WTC11 (cell line): Measurements from ENCODE around the gene BCORL1. TPM values are rescaled to one million over a fixed set of nuclear protein-coding genes. Genes with fewer than 3 reads are reported as not detected.
A peak's percentile ranks its signal among the peaks of the same experiment; 100 is the strongest.

Experiments used
- ATAC-seq: fragments of 200-7000 bp; cut with Tn5 transposase; 2 replicates; pipeline ENCODE4 v1.10.0; 2021; ENCODE audit warnings: mild to moderate bottlenecking, moderate library complexity
- CTCF ChIA-PET: fragments of 300-600 bp; sonication (Branson Sonifier 250); formaldehyde crosslinking; loops from one replicate; lab custom pipeline; 2021; ENCODE audit warnings: antibody characterized with exemption; lab: Charles Lee
- POLR2A ChIA-PET: fragments of 350-600 bp; sonication (Branson Sonifier 250); formaldehyde crosslinking; loops from one replicate; lab custom pipeline; 2021; ENCODE audit warnings: antibody characterized with exemption; lab: Charles Lee
- DNase-seq: peaks from one replicate; pipeline ENCODE4 v3.0.0; 2021; ENCODE audit warnings: low spot score
- H3K27ac Mint-ChIP-seq: 2 replicates; pipeline ENCODE4 v1.8.0; 2021; ENCODE audit warnings: mixed read lengths
- H3K27me3 Mint-ChIP-seq: 2 replicates; pipeline ENCODE4 v1.8.0; 2021; ENCODE audit warnings: low read depth, mild to moderate bottlenecking, moderate library complexity, mixed read lengths
- H3K36me3 Mint-ChIP-seq: 2 replicates; pipeline ENCODE4 v1.8.0; 2021; ENCODE audit warnings: mixed read lengths
- H3K4me1 Mint-ChIP-seq: 2 replicates; pipeline ENCODE4 v1.8.0; 2022; ENCODE audit warnings: mixed read lengths
- H3K4me3 Mint-ChIP-seq: 2 replicates; pipeline ENCODE4 v1.8.0; 2021; ENCODE audit warnings: mild to moderate bottlenecking, moderate library complexity, mixed read lengths
- H3K9me3 Mint-ChIP-seq: 2 replicates; pipeline ENCODE4 v1.8.0; 2021; ENCODE audit warnings: mixed read lengths
- GTF2I ChIP-seq: fragments of 250-450 bp; sonication (Bioruptor Pico); conservative IDR thresholded peaks from 2 replicates; pipeline ENCODE4 v1.4.0; 2021; ENCODE audit warnings: mild to moderate bottlenecking
- JUN ChIP-seq: sonication (generic); formaldehyde crosslinking; IDR thresholded peaks from 2 replicates; pipeline ENCODE4 v1.8.0; 2023; ENCODE audit warnings: mild to moderate bottlenecking, missing genetic modification reagents
- MXD4 ChIP-seq: fragments of 250-450 bp; sonication (Bioruptor Pico); IDR thresholded peaks from 2 replicates; pipeline ENCODE4 v1.8.0; 2021; ENCODE audit warnings: mild to moderate bottlenecking, moderate library complexity, borderline replicate concordance
- RELA ChIP-seq: sonication (generic); formaldehyde crosslinking; IDR thresholded peaks from 2 replicates; pipeline ENCODE4 v1.8.1; 2022; ENCODE audit warnings: missing genetic modification reagents, mild to moderate bottlenecking, borderline replicate concordance
- TEAD1 ChIP-seq: sonication (generic); formaldehyde crosslinking; IDR thresholded peaks from 2 replicates; pipeline ENCODE4 v1.8.0; 2022; ENCODE audit warnings: mild to moderate bottlenecking, missing genetic modification reagents
- ZBTB21 ChIP-seq: sonication (generic); formaldehyde crosslinking; IDR thresholded peaks from 2 replicates; pipeline ENCODE4 v1.8.1; 2023; ENCODE audit warnings: mild to moderate bottlenecking, missing genetic modification reagents, borderline replicate concordance
- ZNF121 ChIP-seq: sonication (generic); formaldehyde crosslinking; IDR thresholded peaks from 2 replicates; pipeline ENCODE4 v1.8.0; 2023; ENCODE audit warnings: missing genetic modification reagents
- ZNF138 ChIP-seq: sonication (generic); formaldehyde crosslinking; conservative IDR thresholded peaks from 2 replicates; pipeline ENCODE4 v1.8.1; 2022; ENCODE audit warnings: mild to moderate bottlenecking, moderate library complexity, missing genetic modification reagents
- ZNF671 ChIP-seq: fragments of 250-450 bp; sonication (Bioruptor Pico); IDR thresholded peaks from 2 replicates; pipeline ENCODE4 v1.8.0; 2021; ENCODE audit warnings: mild to moderate bottlenecking
- total RNA-seq: library from RNA; stranded (reverse); gene quantifications from 3 replicates; pipeline ENCODE4 v1.2.3, GENCODE V29; 2021
- TF ChIP-seq, protein P1 (sequence below): fragments of 250-450 bp; sonication (Bioruptor Pico); IDR thresholded peaks from 2 replicates; pipeline ENCODE4 v1.9.0; 2021; ENCODE audit warnings: mild to moderate bottlenecking
- TF ChIP-seq, protein P2 (sequence below): sonication (generic); formaldehyde crosslinking; IDR thresholded peaks from 2 replicates; pipeline ENCODE4 v1.8.1; 2022; ENCODE audit warnings: missing genetic modification reagents, borderline replicate concordance
- TF ChIP-seq, protein P3 (sequence below): fragments of 250-450 bp; sonication (Bioruptor Pico); IDR thresholded peaks from 2 replicates; pipeline ENCODE4 v1.9.0; 2021; ENCODE audit warnings: mild to moderate bottlenecking
- TF ChIP-seq, protein P4 (sequence below): sonication (generic); formaldehyde crosslinking; IDR thresholded peaks from 2 replicates; pipeline ENCODE4 v1.8.0; 2022; ENCODE audit warnings: missing genetic modification reagents
- TF ChIP-seq, protein P5 (sequence below): fragments of 250-450 bp; sonication (Bioruptor Pico); IDR thresholded peaks from 2 replicates; pipeline ENCODE4 v1.9.0; 2021; ENCODE audit warnings: mild to moderate bottlenecking, borderline replicate concordance
- TF ChIP-seq, protein P6 (sequence below): sonication (generic); formaldehyde crosslinking; IDR thresholded peaks from 2 replicates; pipeline ENCODE4 v1.8.0; 2023; ENCODE audit warnings: missing genetic modification reagents
- TF ChIP-seq, protein P7 (sequence below): sonication (generic); formaldehyde crosslinking; IDR thresholded peaks from 2 replicates; pipeline ENCODE4 v1.8.1; 2022; ENCODE audit warnings: mild to moderate bottlenecking, missing genetic modification reagents, moderate library complexity, borderline replicate concordance

Gene BCORL1
- total RNA-seq, 1 experiment from 2014 or later = 12.0 TPM

DNA sequence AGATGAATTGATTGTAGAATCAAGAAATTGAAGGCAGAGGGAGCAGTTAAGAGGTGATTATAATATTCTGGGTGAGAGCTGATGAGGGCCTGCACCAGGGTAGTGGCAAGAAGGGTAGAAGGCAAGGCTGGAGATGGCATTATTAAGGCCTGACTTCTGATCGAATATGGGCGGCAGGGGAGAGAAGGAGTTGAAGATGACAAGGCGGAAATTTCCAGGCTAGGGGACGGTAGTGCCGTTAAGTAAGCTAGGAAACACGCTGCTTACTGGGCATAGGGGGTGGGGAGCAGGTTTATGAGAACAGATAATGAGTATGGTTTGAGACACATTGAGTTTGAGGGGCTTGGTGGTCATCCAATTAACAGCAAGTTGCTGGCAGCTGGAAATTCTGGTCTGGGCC lies 19.5 kb downstream of the BCORL1 start:
- 0 out of 2 replicates have a peak overlapping the region, but pooled peaks have one; percentile 15 for H3K27ac Mint-ChIP-seq

DNA sequence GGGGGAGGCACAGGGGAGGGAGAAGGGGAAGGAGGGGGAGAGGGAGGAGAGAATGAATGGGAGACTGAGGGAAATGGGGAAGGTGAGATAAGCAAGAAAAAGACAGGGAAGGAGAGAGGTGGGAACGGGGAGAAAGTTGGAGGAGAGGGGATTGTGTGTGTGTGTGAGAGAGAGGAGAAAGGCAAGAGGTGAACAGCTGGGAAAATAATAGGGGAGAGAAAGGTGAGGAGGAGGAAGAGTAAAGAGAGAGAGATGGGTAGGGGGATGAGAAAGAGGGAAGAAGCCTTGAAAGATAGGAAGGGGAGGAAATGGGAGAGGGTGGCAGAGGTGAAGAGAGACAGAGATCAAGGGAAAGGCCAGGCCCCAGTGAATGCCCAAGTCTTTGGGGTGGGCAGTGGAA lies 20.1 kb downstream of the BCORL1 start:
- no peak for DNase-seq
- Mint-ChIP-seq H3K36me3 (peaks cover 4% of the 10 kb centered on the region; the same call in 1 of the 2 replicates), H3K27ac (no peak overlapping the region), H3K4me1 (peaks cover 21% of the 10 kb centered on the region), H3K4me3 (no peak overlapping the region), H3K9me3 (no peaks in the 10 kb centered on the region), H3K27me3 (no peaks in the 10 kb centered on the region)
- ChIA-PET POLR2A (no interaction called here), CTCF (interaction anchor here (1.5 kb wide), 1 partner anchor 58 kb away, joined by 4 read pairs; no protein-coding TSS in a partner anchor)
- ATAC-seq = no peak
- TF ChIP-seq RELA (CRISPR knock-in tag) (no peak), ZNF138 (CRISPR knock-in tag) (no peak), ZNF121 (CRISPR knock-in tag) (no peak), MXD4 (CRISPR knock-in tag) (no peak), TEAD1 (CRISPR knock-in tag) (no peak), ZNF671 (CRISPR knock-in tag) (no peak), JUN (CRISPR knock-in tag) (no peak)
- TF ChIP-seq, protein P1, sequence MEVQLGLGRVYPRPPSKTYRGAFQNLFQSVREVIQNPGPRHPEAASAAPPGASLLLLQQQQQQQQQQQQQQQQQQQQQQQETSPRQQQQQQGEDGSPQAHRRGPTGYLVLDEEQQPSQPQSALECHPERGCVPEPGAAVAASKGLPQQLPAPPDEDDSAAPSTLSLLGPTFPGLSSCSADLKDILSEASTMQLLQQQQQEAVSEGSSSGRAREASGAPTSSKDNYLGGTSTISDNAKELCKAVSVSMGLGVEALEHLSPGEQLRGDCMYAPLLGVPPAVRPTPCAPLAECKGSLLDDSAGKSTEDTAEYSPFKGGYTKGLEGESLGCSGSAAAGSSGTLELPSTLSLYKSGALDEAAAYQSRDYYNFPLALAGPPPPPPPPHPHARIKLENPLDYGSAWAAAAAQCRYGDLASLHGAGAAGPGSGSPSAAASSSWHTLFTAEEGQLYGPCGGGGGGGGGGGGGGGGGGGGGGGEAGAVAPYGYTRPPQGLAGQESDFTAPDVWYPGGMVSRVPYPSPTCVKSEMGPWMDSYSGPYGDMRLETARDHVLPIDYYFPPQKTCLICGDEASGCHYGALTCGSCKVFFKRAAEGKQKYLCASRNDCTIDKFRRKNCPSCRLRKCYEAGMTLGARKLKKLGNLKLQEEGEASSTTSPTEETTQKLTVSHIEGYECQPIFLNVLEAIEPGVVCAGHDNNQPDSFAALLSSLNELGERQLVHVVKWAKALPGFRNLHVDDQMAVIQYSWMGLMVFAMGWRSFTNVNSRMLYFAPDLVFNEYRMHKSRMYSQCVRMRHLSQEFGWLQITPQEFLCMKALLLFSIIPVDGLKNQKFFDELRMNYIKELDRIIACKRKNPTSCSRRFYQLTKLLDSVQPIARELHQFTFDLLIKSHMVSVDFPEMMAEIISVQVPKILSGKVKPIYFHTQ = no peak
- TF ChIP-seq, protein P2, sequence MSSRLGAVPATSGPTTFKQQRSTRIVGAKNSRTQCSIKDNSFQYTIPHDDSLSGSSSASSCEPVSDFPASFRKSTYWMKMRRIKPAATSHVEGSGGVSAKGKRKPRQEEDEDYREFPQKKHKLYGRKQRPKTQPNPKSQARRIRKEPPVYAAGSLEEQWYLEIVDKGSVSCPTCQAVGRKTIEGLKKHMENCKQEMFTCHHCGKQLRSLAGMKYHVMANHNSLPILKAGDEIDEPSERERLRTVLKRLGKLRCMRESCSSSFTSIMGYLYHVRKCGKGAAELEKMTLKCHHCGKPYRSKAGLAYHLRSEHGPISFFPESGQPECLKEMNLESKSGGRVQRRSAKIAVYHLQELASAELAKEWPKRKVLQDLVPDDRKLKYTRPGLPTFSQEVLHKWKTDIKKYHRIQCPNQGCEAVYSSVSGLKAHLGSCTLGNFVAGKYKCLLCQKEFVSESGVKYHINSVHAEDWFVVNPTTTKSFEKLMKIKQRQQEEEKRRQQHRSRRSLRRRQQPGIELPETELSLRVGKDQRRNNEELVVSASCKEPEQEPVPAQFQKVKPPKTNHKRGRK (CRISPR knock-in tag) = no peak

More for the DNA sequence above, 19.5 kb downstream of the BCORL1 start:
- no peak for DNase-seq
- TF ChIP-seq, protein P3, sequence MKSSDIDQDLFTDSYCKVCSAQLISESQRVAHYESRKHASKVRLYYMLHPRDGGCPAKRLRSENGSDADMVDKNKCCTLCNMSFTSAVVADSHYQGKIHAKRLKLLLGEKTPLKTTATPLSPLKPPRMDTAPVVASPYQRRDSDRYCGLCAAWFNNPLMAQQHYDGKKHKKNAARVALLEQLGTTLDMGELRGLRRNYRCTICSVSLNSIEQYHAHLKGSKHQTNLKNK (CRISPR knock-in tag) = no peak
- TF ChIP-seq ZNF138 (CRISPR knock-in tag) = no peak
- TF ChIP-seq, protein P4, sequence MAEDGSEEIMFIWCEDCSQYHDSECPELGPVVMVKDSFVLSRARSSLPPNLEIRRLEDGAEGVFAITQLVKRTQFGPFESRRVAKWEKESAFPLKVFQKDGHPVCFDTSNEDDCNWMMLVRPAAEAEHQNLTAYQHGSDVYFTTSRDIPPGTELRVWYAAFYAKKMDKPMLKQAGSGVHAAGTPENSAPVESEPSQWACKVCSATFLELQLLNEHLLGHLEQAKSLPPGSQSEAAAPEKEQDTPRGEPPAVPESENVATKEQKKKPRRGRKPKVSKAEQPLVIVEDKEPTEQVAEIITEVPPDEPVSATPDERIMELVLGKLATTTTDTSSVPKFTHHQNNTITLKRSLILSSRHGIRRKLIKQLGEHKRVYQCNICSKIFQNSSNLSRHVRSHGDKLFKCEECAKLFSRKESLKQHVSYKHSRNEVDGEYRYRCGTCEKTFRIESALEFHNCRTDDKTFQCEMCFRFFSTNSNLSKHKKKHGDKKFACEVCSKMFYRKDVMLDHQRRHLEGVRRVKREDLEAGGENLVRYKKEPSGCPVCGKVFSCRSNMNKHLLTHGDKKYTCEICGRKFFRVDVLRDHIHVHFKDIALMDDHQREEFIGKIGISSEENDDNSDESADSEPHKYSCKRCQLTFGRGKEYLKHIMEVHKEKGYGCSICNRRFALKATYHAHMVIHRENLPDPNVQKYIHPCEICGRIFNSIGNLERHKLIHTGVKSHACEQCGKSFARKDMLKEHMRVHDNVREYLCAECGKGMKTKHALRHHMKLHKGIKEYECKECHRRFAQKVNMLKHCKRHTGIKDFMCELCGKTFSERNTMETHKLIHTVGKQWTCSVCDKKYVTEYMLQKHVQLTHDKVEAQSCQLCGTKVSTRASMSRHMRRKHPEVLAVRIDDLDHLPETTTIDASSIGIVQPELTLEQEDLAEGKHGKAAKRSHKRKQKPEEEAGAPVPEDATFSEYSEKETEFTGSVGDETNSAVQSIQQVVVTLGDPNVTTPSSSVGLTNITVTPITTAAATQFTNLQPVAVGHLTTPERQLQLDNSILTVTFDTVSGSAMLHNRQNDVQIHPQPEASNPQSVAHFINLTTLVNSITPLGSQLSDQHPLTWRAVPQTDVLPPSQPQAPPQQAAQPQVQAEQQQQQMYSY (CRISPR knock-in tag) = no peak
- TF ChIP-seq, protein P5, sequence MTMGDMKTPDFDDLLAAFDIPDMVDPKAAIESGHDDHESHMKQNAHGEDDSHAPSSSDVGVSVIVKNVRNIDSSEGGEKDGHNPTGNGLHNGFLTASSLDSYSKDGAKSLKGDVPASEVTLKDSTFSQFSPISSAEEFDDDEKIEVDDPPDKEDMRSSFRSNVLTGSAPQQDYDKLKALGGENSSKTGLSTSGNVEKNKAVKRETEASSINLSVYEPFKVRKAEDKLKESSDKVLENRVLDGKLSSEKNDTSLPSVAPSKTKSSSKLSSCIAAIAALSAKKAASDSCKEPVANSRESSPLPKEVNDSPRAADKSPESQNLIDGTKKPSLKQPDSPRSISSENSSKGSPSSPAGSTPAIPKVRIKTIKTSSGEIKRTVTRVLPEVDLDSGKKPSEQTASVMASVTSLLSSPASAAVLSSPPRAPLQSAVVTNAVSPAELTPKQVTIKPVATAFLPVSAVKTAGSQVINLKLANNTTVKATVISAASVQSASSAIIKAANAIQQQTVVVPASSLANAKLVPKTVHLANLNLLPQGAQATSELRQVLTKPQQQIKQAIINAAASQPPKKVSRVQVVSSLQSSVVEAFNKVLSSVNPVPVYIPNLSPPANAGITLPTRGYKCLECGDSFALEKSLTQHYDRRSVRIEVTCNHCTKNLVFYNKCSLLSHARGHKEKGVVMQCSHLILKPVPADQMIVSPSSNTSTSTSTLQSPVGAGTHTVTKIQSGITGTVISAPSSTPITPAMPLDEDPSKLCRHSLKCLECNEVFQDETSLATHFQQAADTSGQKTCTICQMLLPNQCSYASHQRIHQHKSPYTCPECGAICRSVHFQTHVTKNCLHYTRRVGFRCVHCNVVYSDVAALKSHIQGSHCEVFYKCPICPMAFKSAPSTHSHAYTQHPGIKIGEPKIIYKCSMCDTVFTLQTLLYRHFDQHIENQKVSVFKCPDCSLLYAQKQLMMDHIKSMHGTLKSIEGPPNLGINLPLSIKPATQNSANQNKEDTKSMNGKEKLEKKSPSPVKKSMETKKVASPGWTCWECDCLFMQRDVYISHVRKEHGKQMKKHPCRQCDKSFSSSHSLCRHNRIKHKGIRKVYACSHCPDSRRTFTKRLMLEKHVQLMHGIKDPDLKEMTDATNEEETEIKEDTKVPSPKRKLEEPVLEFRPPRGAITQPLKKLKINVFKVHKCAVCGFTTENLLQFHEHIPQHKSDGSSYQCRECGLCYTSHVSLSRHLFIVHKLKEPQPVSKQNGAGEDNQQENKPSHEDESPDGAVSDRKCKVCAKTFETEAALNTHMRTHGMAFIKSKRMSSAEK (CRISPR knock-in tag) = no peak
- no peak for TF ChIP-seq ZBTB21 (CRISPR knock-in tag)
- TF ChIP-seq, protein P6, sequence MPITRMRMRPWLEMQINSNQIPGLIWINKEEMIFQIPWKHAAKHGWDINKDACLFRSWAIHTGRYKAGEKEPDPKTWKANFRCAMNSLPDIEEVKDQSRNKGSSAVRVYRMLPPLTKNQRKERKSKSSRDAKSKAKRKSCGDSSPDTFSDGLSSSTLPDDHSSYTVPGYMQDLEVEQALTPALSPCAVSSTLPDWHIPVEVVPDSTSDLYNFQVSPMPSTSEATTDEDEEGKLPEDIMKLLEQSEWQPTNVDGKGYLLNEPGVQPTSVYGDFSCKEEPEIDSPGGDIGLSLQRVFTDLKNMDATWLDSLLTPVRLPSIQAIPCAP = no peak
- TF ChIP-seq GTF2I (CRISPR knock-in tag) = no peak
- TF ChIP-seq, protein P7, sequence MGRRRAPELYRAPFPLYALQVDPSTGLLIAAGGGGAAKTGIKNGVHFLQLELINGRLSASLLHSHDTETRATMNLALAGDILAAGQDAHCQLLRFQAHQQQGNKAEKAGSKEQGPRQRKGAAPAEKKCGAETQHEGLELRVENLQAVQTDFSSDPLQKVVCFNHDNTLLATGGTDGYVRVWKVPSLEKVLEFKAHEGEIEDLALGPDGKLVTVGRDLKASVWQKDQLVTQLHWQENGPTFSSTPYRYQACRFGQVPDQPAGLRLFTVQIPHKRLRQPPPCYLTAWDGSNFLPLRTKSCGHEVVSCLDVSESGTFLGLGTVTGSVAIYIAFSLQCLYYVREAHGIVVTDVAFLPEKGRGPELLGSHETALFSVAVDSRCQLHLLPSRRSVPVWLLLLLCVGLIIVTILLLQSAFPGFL (CRISPR knock-in tag) = no peak
- TF ChIP-seq, all 79 proteins: peak for 0
- no peaks in the 10 kb centered on the region for H3K9me3 Mint-ChIP-seq
- CTCF ChIA-PET = interaction anchor here (0.7 to 1.9 kb wide), 4 partner anchors 13 to 76 kb away, joined by 3 to 5 read pairs (median 4); no protein-coding TSS in a partner anchor
- H3K4me3 Mint-ChIP-seq = no peak overlapping the region
- POLR2A ChIA-PET = no interaction called here
- H3K36me3 Mint-ChIP-seq = peaks cover under 1% of the 10 kb centered on the region; the same call in 1 of the 2 replicates
- H3K27me3 Mint-ChIP-seq = no peaks in the 10 kb centered on the region; the same call in 1 of the 2 replicates
- no peak for ATAC-seq
- peaks cover 21% of the 10 kb centered on the region for H3K4me1 Mint-ChIP-seq
